ENCODE data around the gene PCBP3. TPM values are rescaled to one million over a fixed set of nuclear protein-coding genes. Genes with fewer than 3 reads are reported as not detected.

PCBP3 gene
- total and polyA plus RNA-seq, 10 of the 15 experiments (the other 5 are each of a cell fraction or from before 2014, with no cell fraction given): 0.09 to 1.3 (median 0.46) TPM; not detected in 3

DNA sequence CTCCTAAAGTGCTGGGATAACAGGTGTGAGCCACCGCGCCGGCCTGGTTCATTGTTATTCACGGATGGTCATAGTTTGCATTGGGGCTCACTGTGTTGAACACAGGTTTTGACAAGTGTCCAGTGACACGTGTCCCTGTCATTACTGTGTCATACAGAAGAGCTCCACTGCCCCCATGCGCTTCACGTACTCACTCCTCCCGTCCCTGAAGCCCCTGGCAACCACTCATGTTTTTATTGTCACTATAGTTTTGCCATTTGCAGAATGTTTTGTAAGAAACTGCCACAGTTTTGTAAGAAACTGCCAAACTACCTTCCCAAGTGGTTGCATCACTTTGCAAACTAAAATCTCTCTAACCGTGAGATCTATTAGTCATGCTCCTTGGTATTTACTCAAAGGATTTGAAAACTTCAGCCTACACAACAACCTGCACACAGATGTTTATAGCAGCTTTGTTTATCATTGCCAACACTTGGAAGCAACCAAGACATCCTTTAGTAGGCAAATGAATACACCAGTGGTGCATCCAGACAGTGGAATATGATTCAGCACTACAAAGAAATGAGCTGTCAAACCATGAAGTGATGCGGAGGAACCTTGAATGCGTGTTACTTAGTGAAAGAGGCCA is 174.9 kb downstream of the PCBP3 start:
- 11% methylated on average over 11 of the region's 11 CpGs for WGBS (ENCODE audit: insufficient coverage, insufficient replicate concordance, low lambda C conversion rate, missing lambda C conversion rate)
- H3K4me2 ChIP-seq (ENCODE audit: control insufficient read depth, insufficient read depth): no peak overlapping the region
- TF ChIP-seq CBX3 (IDR thresholded peaks at IDR 0.05; ENCODE audit: borderline replicate concordance, low read depth) (no peak), BCL11A (IDR thresholded peaks at IDR 0.05; ENCODE audit: low read depth, low read length) (peak; percentile 52; the same call in 1 of the 2 replicates), PML (IDR thresholded peaks at IDR 0.05; ENCODE audit: low read length) (0 out of 2 replicates have a peak, but pooled peaks have one; percentile 15), STAT1 (conservative IDR thresholded peaks at IDR 0.05) (no peak), PAX5 (IDR thresholded peaks at IDR 0.05; ENCODE audit: borderline replicate concordance, low read depth, low read length) (no peak), LARP7 (IDR thresholded peaks at IDR 0.05) (no peak), MTA3 (IDR thresholded peaks at IDR 0.05; ENCODE audit: borderline replicate concordance, low read length) (no peak), SIN3A (IDR thresholded peaks at IDR 0.05; ENCODE audit: low read depth, low read length) (no peak), CBX5 (IDR thresholded peaks at IDR 0.05; ENCODE audit: low read depth) (no peak)
- TF ChIP-seq, protein P1, sequence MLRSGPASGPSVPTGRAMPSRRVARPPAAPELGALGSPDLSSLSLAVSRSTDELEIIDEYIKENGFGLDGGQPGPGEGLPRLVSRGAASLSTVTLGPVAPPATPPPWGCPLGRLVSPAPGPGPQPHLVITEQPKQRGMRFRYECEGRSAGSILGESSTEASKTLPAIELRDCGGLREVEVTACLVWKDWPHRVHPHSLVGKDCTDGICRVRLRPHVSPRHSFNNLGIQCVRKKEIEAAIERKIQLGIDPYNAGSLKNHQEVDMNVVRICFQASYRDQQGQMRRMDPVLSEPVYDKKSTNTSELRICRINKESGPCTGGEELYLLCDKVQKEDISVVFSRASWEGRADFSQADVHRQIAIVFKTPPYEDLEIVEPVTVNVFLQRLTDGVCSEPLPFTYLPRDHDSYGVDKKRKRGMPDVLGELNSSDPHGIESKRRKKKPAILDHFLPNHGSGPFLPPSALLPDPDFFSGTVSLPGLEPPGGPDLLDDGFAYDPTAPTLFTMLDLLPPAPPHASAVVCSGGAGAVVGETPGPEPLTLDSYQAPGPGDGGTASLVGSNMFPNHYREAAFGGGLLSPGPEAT (IDR thresholded peaks at IDR 0.05; ENCODE audit: low read depth): no peak
- TF ChIP-seq, protein P2, sequence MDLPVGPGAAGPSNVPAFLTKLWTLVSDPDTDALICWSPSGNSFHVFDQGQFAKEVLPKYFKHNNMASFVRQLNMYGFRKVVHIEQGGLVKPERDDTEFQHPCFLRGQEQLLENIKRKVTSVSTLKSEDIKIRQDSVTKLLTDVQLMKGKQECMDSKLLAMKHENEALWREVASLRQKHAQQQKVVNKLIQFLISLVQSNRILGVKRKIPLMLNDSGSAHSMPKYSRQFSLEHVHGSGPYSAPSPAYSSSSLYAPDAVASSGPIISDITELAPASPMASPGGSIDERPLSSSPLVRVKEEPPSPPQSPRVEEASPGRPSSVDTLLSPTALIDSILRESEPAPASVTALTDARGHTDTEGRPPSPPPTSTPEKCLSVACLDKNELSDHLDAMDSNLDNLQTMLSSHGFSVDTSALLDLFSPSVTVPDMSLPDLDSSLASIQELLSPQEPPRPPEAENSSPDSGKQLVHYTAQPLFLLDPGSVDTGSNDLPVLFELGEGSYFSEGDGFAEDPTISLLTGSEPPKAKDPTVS (IDR thresholded peaks at IDR 0.05; ENCODE audit: low read depth, low read length): no peak
- TF ChIP-seq, protein P3, sequence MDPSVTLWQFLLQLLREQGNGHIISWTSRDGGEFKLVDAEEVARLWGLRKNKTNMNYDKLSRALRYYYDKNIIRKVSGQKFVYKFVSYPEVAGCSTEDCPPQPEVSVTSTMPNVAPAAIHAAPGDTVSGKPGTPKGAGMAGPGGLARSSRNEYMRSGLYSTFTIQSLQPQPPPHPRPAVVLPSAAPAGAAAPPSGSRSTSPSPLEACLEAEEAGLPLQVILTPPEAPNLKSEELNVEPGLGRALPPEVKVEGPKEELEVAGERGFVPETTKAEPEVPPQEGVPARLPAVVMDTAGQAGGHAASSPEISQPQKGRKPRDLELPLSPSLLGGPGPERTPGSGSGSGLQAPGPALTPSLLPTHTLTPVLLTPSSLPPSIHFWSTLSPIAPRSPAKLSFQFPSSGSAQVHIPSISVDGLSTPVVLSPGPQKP (IDR thresholded peaks at IDR 0.05; ENCODE audit: low read depth, low read length): no peak
- TF ChIP-seq, protein P4, sequence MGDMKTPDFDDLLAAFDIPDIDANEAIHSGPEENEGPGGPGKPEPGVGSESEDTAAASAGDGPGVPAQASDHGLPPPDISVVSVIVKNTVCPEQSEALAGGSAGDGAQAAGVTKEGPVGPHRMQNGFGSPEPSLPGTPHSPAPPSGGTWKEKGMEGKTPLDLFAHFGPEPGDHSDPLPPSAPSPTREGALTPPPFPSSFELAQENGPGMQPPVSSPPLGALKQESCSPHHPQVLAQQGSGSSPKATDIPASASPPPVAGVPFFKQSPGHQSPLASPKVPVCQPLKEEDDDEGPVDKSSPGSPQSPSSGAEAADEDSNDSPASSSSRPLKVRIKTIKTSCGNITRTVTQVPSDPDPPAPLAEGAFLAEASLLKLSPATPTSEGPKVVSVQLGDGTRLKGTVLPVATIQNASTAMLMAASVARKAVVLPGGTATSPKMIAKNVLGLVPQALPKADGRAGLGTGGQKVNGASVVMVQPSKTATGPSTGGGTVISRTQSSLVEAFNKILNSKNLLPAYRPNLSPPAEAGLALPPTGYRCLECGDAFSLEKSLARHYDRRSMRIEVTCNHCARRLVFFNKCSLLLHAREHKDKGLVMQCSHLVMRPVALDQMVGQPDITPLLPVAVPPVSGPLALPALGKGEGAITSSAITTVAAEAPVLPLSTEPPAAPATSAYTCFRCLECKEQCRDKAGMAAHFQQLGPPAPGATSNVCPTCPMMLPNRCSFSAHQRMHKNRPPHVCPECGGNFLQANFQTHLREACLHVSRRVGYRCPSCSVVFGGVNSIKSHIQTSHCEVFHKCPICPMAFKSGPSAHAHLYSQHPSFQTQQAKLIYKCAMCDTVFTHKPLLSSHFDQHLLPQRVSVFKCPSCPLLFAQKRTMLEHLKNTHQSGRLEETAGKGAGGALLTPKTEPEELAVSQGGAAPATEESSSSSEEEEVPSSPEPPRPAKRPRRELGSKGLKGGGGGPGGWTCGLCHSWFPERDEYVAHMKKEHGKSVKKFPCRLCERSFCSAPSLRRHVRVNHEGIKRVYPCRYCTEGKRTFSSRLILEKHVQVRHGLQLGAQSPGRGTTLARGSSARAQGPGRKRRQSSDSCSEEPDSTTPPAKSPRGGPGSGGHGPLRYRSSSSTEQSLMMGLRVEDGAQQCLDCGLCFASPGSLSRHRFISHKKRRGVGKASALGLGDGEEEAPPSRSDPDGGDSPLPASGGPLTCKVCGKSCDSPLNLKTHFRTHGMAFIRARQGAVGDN (IDR thresholded peaks at IDR 0.05): no peak
- TF ChIP-seq, protein P5, sequence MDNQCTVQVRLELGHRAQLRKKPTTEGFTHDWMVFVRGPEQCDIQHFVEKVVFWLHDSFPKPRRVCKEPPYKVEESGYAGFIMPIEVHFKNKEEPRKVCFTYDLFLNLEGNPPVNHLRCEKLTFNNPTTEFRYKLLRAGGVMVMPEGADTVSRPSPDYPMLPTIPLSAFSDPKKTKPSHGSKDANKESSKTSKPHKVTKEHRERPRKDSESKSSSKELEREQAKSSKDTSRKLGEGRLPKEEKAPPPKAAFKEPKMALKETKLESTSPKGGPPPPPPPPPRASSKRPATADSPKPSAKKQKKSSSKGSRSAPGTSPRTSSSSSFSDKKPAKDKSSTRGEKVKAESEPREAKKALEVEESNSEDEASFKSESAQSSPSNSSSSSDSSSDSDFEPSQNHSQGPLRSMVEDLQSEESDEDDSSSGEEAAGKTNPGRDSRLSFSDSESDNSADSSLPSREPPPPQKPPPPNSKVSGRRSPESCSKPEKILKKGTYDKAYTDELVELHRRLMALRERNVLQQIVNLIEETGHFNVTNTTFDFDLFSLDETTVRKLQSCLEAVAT (IDR thresholded peaks at IDR 0.05): no peak

More for the DNA sequence above, 174.9 kb downstream of the PCBP3 start:
- Histone ChIP-seq H3K27ac (ENCODE audit: control insufficient read depth, insufficient read depth) (no peak overlapping the region), H3K36me3 (ENCODE audit: control insufficient read depth in 2 of 2, insufficient read depth in 2 of 2, low read length in 1 of 2) (no peaks in the 10 kb centered on the region), H2AFZ (ENCODE audit: control insufficient read depth, low read depth, low read length) (no peak overlapping the region), H3K79me2 (ENCODE audit: control insufficient read depth, insufficient read depth, low read length) (no peaks in the 10 kb centered on the region), H3K9me3 (replicated peaks; ENCODE audit: control insufficient read depth, insufficient read depth, low read length) (no peaks in the 10 kb centered on the region), H3K27me3 (replicated peaks in 1 of 2; ENCODE audit: control insufficient read depth in 2 of 2, insufficient read depth in 2 of 2, low read length in 1 of 2) (no peaks in the 10 kb centered on the region), H3K9ac (ENCODE audit: control insufficient read depth, insufficient read depth, low read length) (no peak overlapping the region), H3K4me3 (no peak overlapping the region), H3K4me1 (ENCODE audit: control insufficient read depth, insufficient read depth, low read length) (peaks cover 4% of the 10 kb centered on the region), H4K20me1 (ENCODE audit: control insufficient read depth, insufficient read depth) (no peaks in the 10 kb centered on the region)
- FAIRE-seq (peak; percentile 65), ATAC-seq (peak; percentile 61), DNase-seq (ENCODE audit: low read depth, low spot score) (no peak)
- CTCF ChIA-PET: interaction anchor here (1.4 to 8.0 kb wide), 3 partner anchors 28 to 262 kb away, joined by 3 to 82 read pairs (median 4); no protein-coding TSS in a partner anchor
- BruUV-seq (replicated peaks): no TSS peak
- SMC1A ChIA-PET (ENCODE audit: uncharacterized antibody, unreplicated experiment): interaction anchor here (0.7 to 5.3 kb wide), 4 partner anchors 11 to 679 kb away, joined by 3 to 38 read pairs (median 3); no protein-coding TSS in a partner anchor
- POLR2A ChIA-PET: no interaction called here
- RAD21 ChIA-PET (ENCODE audit: unreplicated experiment): interaction anchor here (1.3 to 6.0 kb wide), 3 partner anchors 62 to 263 kb away, joined by 3 to 42 read pairs (median 3); no protein-coding TSS in a partner anchor
- in situ Hi-C loops (cut with MboI) (loop anchor here (5.0 to 25.0 kb wide), 4 partner anchors 261 to 681 kb away; no protein-coding TSS in a partner anchor), intact Hi-C loops (cut with micrococcal nuclease; ENCODE audit: unreplicated experiment) (loop anchor here (10.0 kb wide), 1 partner anchor 174 kb away; the partner anchor contains the start of gene PCBP3)

Measured in GM12878 (cell line).